ENCODE data around the gene ACOX3. TPM values are rescaled to one million over a fixed set of nuclear protein-coding genes. Genes with fewer than 3 reads are reported as not detected.

ACOX3 gene
- total and polyA plus RNA-seq, 9 of the 15 experiments (the other 6 are each of a cell fraction or from before 2014, with no cell fraction given) = 0.68 to 7.3 (median 3.7) TPM

DNA sequence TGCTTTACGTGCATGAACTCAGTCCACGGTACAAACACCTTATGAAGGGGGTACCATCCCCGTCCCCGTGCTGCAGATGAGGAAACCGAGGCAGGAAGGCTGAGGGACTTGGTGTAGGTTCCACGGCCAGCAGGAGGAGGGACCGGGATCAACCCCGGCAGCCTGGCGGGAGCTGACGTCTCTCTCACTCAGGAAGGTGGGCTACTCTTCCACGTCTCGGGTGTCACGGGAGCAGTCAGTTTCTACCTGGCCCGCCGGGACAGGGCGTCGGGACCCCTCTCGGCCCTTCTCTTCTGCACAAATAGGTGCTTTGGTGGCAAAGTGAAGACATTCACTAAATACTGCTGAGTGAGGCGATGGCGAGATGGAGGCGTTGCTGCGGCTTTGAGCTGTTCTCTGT, 53.3 kb downstream of the ACOX3 start (continued):
- TF ChIP-seq ZNF408 (CRISPR knock-in tag; IDR thresholded peaks at IDR 0.05; ENCODE audit: low read depth) = no peak

DNA sequence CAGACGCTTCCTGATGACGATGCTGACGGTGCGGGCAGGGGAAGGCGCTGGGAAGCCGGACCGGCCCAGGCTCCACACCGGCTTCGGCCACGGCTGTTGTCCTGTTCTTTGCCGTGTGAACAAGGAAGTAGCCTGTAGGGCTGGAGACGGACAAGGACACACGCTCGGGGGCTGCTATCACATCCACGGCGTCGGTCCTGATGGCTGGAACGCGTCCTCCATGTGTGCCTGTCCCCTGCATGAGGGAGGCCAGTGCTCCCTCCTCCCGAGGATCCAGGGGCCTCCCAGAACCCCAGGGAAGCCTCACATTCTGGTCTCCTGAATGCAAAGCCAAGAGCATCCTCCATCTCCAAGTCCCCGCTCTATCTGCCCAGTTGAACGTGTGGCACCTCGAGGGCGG, 53.8 kb downstream of the ACOX3 start:
- Histone ChIP-seq H3K36me3 (ENCODE audit: control insufficient read depth, insufficient read depth, low read length) (no peaks in the 10 kb centered on the region), H3K9me3 (replicated peaks; ENCODE audit: control insufficient read depth, insufficient read depth, low read depth, low read length) (no peaks in the 10 kb centered on the region), H3K79me2 (ENCODE audit: control insufficient read depth, insufficient read depth, low read length) (no peaks in the 10 kb centered on the region), H3K4me3 (no peak overlapping the region), H3K4me2 (ENCODE audit: insufficient read depth, low read length) (no peak overlapping the region), H3K27me3 (ENCODE audit: control insufficient read depth in 2 of 2, insufficient read depth in 2 of 2, low read length in 2 of 2) (peaks cover 0 to 5% of the 10 kb centered on the region in 2 experiments; a peak in 1 of 5 replicates), H3K4me1 (replicated peaks in 1 of 2; ENCODE audit: control insufficient read depth in 2 of 2, insufficient read depth in 2 of 2, low read length in 2 of 2) (peaks cover 0 to 34% of the 10 kb centered on the region in 2 experiments; a peak in 2 of 5 replicates), H3K9ac (ENCODE audit: insufficient read depth in 1 of 2, low read depth in 2 of 2, low read length in 2 of 2) (no peak overlapping the region), H2AFZ (ENCODE audit: low read depth, low read length) (no peak overlapping the region), H3K27ac (ENCODE audit: extremely low read depth, low read depth, low read length) (no peak overlapping the region), H4K20me1 (replicated peaks; ENCODE audit: control insufficient read depth, insufficient read depth, low read length) (peaks cover 7% of the 10 kb centered on the region; the same call in 1 of the 2 replicates), H3K9me1 (ENCODE audit: control insufficient read depth, insufficient read depth, low read length) (peaks cover 5% of the 10 kb centered on the region)
- no TSS peak for BruUV-seq (replicated peaks)
- WGBS (ENCODE audit: insufficient coverage, low coverage, missing lambda C conversion rate) = 64% methylated on average over 18 of the region's 24 CpGs
- ATAC-seq (no peak), FAIRE-seq (no peak), DNase-seq (ENCODE audit: extremely low read depth in 1 of 4, low spot score in 3 of 4) (no peak)
- ChIA-PET POLR2A (no interaction called here), CTCF (ENCODE audit: low intra/inter-chr PET ratio) (no interaction called here)
- in situ Hi-C loops (cut with MboI) = no loop called here
- intact Hi-C loops (cut with micrococcal nuclease) = no loop called here
- TF ChIP-seq POLR2G (IDR thresholded peaks at IDR 0.05; ENCODE audit: low read depth, low read length) (no peak), U2AF2 (optimal IDR thresholded peaks at IDR 0.05; ENCODE audit: low read depth, low read length) (no peak), FOXJ3 (CRISPR knock-in tag; IDR thresholded peaks at IDR 0.05) (no peak), ZNF699 (CRISPR knock-in tag; IDR thresholded peaks at IDR 0.05; ENCODE audit: insufficient replicate concordance) (no peak), ZNF134 (CRISPR knock-in tag; conservative IDR thresholded peaks at IDR 0.05) (no peak), ZNF121 (CRISPR knock-in tag; conservative IDR thresholded peaks at IDR 0.05) (no peak), ZC3H8 (IDR thresholded peaks at IDR 0.05) (no peak), SMAD4 (CRISPR knock-in tag; conservative IDR thresholded peaks at IDR 0.05) (no peak), RFX1 (IDR thresholded peaks at IDR 0.05) (no peak)
- TF ChIP-seq, protein P1, sequence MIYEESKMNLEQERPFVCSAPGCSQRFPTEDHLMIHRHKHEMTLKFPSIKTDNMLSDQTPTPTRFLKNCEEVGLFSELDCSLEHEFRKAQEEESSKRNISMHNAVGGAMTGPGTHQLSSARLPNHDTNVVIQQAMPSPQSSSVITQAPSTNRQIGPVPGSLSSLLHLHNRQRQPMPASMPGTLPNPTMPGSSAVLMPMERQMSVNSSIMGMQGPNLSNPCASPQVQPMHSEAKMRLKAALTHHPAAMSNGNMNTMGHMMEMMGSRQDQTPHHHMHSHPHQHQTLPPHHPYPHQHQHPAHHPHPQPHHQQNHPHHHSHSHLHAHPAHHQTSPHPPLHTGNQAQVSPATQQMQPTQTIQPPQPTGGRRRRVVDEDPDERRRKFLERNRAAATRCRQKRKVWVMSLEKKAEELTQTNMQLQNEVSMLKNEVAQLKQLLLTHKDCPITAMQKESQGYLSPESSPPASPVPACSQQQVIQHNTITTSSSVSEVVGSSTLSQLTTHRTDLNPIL (CRISPR knock-in tag; IDR thresholded peaks at IDR 0.05) = no peak
- TF ChIP-seq, protein P2, sequence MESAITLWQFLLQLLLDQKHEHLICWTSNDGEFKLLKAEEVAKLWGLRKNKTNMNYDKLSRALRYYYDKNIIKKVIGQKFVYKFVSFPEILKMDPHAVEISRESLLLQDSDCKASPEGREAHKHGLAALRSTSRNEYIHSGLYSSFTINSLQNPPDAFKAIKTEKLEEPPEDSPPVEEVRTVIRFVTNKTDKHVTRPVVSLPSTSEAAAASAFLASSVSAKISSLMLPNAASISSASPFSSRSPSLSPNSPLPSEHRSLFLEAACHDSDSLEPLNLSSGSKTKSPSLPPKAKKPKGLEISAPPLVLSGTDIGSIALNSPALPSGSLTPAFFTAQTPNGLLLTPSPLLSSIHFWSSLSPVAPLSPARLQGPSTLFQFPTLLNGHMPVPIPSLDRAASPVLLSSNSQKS (CRISPR knock-in tag; IDR thresholded peaks at IDR 0.05) = no peak
- TF ChIP-seq, protein P3, sequence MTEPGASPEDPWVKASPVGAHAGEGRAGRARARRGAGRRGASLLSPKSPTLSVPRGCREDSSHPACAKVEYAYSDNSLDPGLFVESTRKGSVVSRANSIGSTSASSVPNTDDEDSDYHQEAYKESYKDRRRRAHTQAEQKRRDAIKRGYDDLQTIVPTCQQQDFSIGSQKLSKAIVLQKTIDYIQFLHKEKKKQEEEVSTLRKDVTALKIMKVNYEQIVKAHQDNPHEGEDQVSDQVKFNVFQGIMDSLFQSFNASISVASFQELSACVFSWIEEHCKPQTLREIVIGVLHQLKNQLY (CRISPR knock-in tag; conservative IDR thresholded peaks at IDR 0.05) = no peak
- TF ChIP-seq, protein P4, sequence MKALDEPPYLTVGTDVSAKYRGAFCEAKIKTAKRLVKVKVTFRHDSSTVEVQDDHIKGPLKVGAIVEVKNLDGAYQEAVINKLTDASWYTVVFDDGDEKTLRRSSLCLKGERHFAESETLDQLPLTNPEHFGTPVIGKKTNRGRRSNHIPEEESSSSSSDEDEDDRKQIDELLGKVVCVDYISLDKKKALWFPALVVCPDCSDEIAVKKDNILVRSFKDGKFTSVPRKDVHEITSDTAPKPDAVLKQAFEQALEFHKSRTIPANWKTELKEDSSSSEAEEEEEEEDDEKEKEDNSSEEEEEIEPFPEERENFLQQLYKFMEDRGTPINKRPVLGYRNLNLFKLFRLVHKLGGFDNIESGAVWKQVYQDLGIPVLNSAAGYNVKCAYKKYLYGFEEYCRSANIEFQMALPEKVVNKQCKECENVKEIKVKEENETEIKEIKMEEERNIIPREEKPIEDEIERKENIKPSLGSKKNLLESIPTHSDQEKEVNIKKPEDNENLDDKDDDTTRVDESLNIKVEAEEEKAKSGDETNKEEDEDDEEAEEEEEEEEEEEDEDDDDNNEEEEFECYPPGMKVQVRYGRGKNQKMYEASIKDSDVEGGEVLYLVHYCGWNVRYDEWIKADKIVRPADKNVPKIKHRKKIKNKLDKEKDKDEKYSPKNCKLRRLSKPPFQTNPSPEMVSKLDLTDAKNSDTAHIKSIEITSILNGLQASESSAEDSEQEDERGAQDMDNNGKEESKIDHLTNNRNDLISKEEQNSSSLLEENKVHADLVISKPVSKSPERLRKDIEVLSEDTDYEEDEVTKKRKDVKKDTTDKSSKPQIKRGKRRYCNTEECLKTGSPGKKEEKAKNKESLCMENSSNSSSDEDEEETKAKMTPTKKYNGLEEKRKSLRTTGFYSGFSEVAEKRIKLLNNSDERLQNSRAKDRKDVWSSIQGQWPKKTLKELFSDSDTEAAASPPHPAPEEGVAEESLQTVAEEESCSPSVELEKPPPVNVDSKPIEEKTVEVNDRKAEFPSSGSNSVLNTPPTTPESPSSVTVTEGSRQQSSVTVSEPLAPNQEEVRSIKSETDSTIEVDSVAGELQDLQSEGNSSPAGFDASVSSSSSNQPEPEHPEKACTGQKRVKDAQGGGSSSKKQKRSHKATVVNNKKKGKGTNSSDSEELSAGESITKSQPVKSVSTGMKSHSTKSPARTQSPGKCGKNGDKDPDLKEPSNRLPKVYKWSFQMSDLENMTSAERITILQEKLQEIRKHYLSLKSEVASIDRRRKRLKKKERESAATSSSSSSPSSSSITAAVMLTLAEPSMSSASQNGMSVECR (CRISPR knock-in tag; IDR thresholded peaks at IDR 0.05) = no peak

All from K562 (cell line).